Daoy (cell line): Measurements from ENCODE around the gene RBMY1J. TPM values are rescaled to one million over a fixed set of nuclear protein-coding genes. Genes with fewer than 3 reads are reported as not detected.
"Not testable (repeated sequence)": the region's sequence is repeated elsewhere in the genome, so short reads cannot be mapped to it uniquely, and the experiment has no call there.

ENCODE experiments used
- DNase-seq: peaks from one replicate; pipeline ENCODE4 v3.0.0-alpha.2; 2015; ENCODE audit warnings: low read depth
- total RNA-seq: library from RNA; depleted of rRNA; stranded (reverse); fragments of >200 nt; shearing (Covaris generic); gene quantifications from 2 replicates; pipeline ENCODE4 v1.2.3, GENCODE V29; 2014; rRNA removed

Gene RBMY1J
- total RNA-seq, result not detected in 2 replicates

DNA sequence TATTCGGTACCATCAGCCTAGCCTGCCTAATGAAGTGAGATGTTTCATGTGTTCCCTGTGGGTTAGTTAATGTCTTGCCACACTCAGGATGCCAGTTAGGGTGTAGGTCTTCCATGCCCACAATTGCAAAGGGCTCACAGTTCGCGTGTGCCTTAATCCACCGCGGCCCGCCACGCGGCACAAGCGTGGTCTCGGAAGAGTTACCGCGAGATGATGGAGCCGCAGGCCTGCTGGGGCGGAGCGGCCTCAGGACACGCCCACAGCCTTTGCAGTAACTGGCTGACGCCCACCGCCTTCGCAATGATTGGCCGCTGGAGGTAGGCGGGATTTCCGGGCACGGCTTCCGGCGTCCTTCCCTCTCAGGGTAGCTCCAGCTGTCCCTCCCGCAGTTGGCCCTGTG is at the start of gene RBMY1J:
Gene RBMY1J, plus strand, starts transcription at position 301 of the 400 bp plus-strand sequence. CDS start 2,038 bp downstream, outside the sequence.
- not testable (repeated sequence) for DNase-seq

GRCh38 chrY:22367416-22367815 is 35.8 kb upstream of the RBMY1J start:
- DNase-seq, result no peak

- no peak for DNase-seq
These were observed 32.6 kb upstream of the RBMY1J start for GRCh38 chrY:22370623-22371022.

GRCh38 chrY:22373494-22373893 is 29.7 kb upstream of the RBMY1J start:
- DNase-seq, result no peak

DNA sequence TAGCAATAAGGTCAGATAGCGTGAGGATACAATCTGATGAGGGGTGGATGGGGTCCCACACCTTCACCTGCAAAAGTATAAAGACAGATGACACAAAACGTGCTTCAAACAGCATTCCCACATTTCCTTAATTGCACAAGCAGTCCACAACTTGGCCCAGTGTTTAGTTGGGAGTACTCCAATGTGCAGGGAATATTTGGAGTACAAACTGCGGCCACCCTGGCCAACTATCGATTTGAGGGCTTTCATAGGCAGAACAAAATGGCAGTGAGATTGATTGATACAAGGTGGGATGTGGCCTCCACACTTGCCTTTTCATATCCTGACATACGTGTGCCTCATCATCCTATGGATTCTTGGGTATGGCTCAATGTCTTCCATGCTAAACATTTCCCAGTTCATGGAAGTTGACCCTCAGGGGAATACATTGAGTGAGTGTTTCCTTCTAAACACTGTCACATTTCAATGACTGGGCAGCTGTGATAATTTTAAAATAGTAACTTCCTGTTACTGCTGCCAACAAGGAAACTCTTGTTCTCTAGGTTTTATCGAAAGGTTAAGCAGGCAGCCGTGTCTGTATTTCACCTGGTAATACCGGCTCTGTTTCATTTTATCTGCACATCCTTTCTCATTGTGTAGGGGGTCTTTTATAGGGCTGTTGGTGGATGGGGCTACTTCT is 41.6 kb downstream of the RBMY1J start:
- not testable (repeated sequence) for DNase-seq

GRCh38 chrY:22455522-22455921 is 52.3 kb downstream of the RBMY1J start:
- DNase-seq, result not testable (repeated sequence)

GRCh38 chrY:22461962-22462361 is 58.8 kb downstream of the RBMY1J start:
- not testable (repeated sequence) for DNase-seq

Other genes with a start within 250 kb of the RBMY1J start
- not detected in 2 replicates for gene RBMY1F, start 220.5 kb upstream of the RBMY1J start, total RNA-seq